Fibroblast of lung (primary cell): ENCODE measurements around the gene OR4K15. TPM values are rescaled to one million over a fixed set of nuclear protein-coding genes. Genes with fewer than 3 reads are reported as not detected.
"Not testable (repeated sequence)": the region's sequence is repeated elsewhere in the genome, so short reads cannot be mapped to it uniquely, and the experiment has no call there.

Experiments
- DNase-seq, 2 donors: peaks; one replicate each; pipeline versions ENCODE4 v3.0.0 to v3.0.0-alpha.2; 2010; ENCODE audit warnings: low read depth in 2 of 2
- H2AFZ ChIP-seq: 2 replicates; pipeline ENCODE4 v1.5.1; 2012; ENCODE audit warnings: low read length, control low read depth, inconsistent platforms
- H3K27ac ChIP-seq: 2 replicates; pipeline ENCODE4 v1.5.1; 2011; ENCODE audit warnings: low read length, control low read depth; ENCODE audit not compliant: insufficient read depth
- H3K27me3 ChIP-seq: 2 replicates; pipeline ENCODE4 v1.5.1; 2011; ENCODE audit warnings: mild to moderate bottlenecking, low read length; ENCODE audit not compliant: control insufficient read depth, insufficient read depth
- H3K36me3 ChIP-seq: 2 replicates; pipeline ENCODE4 v1.5.1; 2011; ENCODE audit warnings: low read length; ENCODE audit not compliant: control insufficient read depth, insufficient read depth
- H3K4me1 ChIP-seq: 2 replicates; pipeline ENCODE4 v1.5.1; 2011; ENCODE audit warnings: low read length; ENCODE audit not compliant: control insufficient read depth, insufficient read depth; ENCODE audit errors: extremely low read depth
- H3K4me2 ChIP-seq: 2 replicates; pipeline ENCODE4 v1.5.1; 2011; ENCODE audit warnings: low read length, control low read depth; ENCODE audit not compliant: insufficient read depth; ENCODE audit errors: extremely low read depth
- H3K4me3 ChIP-seq, 4 experiments: fragments of 200-600 bp in 1 of 4; sonication (generic) in 1 of 4; replicated peaks in 1 of 4; 2 replicates each; pipeline ENCODE4 v1.5.1; 2011 to 2016; ENCODE audit warnings: low read length in 4 of 4, low read depth in 3 of 4, mild to moderate bottlenecking in 3 of 4, control low read depth in 2 of 4, inconsistent platforms in 1 of 4, mixed read lengths in 1 of 4; ENCODE audit not compliant: insufficient read depth in 1 of 4; ENCODE audit errors: control extremely low read depth in 1 of 4
- H3K79me2 ChIP-seq: 2 replicates; pipeline ENCODE4 v1.5.1; 2012; ENCODE audit warnings: mild to moderate bottlenecking, low read length, inconsistent platforms; ENCODE audit not compliant: control insufficient read depth, insufficient read depth
- H3K9ac ChIP-seq: 2 replicates; pipeline ENCODE4 v1.5.1; 2011; ENCODE audit warnings: mild to moderate bottlenecking, low read length, control low read depth; ENCODE audit not compliant: insufficient read depth
- H3K9me3 ChIP-seq: 2 replicates; pipeline ENCODE4 v1.5.1; 2012; ENCODE audit warnings: low read depth, low read length; ENCODE audit not compliant: control insufficient read depth, insufficient read depth
- H4K20me1 ChIP-seq: 2 replicates; pipeline ENCODE4 v1.5.1; 2011; ENCODE audit warnings: low read length; ENCODE audit not compliant: control insufficient read depth, insufficient read depth; ENCODE audit errors: extremely low read depth
- CTCF ChIP-seq, 2 donors: IDR thresholded peaks in 1 of 2; conservative IDR thresholded peaks in 1 of 2; 1 replicate in 1 of 2; 2 replicates in 1 of 2; pipeline ENCODE4 v1.5.1; 2011 to 2012; ENCODE audit warnings: low read length in 2 of 2, control low read depth in 1 of 2, inconsistent platforms in 1 of 2, low read depth in 1 of 2, mild to moderate bottlenecking in 1 of 2
- EZH2 ChIP-seq: IDR thresholded peaks from 2 replicates; pipeline ENCODE4 v1.5.1; 2012; ENCODE audit warnings: low read length, control low read depth, mild to moderate bottlenecking; ENCODE audit errors: missing control alignments
- polyA plus RNA-seq, 2 donors: library from polyadenylated mRNA; depleted of rRNA in 1 of 2; stranded (reverse) in 1 of 2; unstranded in 1 of 2; fragments of >200 nt; gene quantifications; 2 replicates each; pipeline ENCODE4 v1.2.1, GENCODE V29; 2011 to 2012; ENCODE audit warnings: missing spikeins in 1 of 2
- total RNA-seq: library from RNA; depleted of rRNA; stranded (reverse); fragments of >200 nt; gene quantifications from 2 replicates; pipeline ENCODE4 v1.2.1, GENCODE V29; 2014

OR4K15 gene
- total and polyA plus RNA-seq, 2 donors (not counting 1 experiment from before 2014, with no cell fraction given) = not detected

GRCh38 chr14:19947413-19948090 is 27.8 kb upstream of the OR4K15 start:
- Histone ChIP-seq H3K36me3 (no peaks in the 10 kb centered on the region), H3K4me3 (no peak overlapping the region), H3K9me3 (no peaks in the 10 kb centered on the region), H4K20me1 (no peaks in the 10 kb centered on the region), H3K27me3 (no peaks in the 10 kb centered on the region), H2AFZ (no peak overlapping the region), H3K9ac (no peak overlapping the region), H3K27ac (no peak overlapping the region), H3K79me2 (no peaks in the 10 kb centered on the region), H3K4me2 (no peak overlapping the region), H3K4me1 (no peaks in the 10 kb centered on the region)
- no peak for TF ChIP-seq EZH2
- no peak for TF ChIP-seq CTCF (conservative IDR thresholded peaks at IDR 0.05 in 1 of 2, IDR thresholded peaks at IDR 0.05 in 1 of 2; ENCODE audit: low read depth in 1 of 2, low read length in 2 of 2)
- DNase-seq = no peak

GRCh38 chr14:19949218-19949617 is 26.2 kb upstream of the OR4K15 start:
- TF ChIP-seq EZH2 (no peak), CTCF (conservative IDR thresholded peaks at IDR 0.05 in 1 of 2, IDR thresholded peaks at IDR 0.05 in 1 of 2; ENCODE audit: low read depth in 1 of 2, low read length in 2 of 2) (no peak)
- H3K4me1 ChIP-seq = no peaks in the 10 kb centered on the region
- H3K9me3 ChIP-seq = no peaks in the 10 kb centered on the region
- no peak overlapping the region for H3K9ac ChIP-seq
- H3K79me2 ChIP-seq = no peaks in the 10 kb centered on the region
- H3K27me3 ChIP-seq = no peaks in the 10 kb centered on the region
- no peak overlapping the region for H3K4me2 ChIP-seq
- H2AFZ ChIP-seq = no peak overlapping the region
- no peaks in the 10 kb centered on the region for H4K20me1 ChIP-seq
- DNase-seq = no peak
- H3K36me3 ChIP-seq = no peaks in the 10 kb centered on the region
- H3K4me3 ChIP-seq = no peak overlapping the region
- H3K27ac ChIP-seq = no peak overlapping the region

- H3K9me3 ChIP-seq, H3K4me3 ChIP-seq, H3K4me2 ChIP-seq, H2AFZ ChIP-seq, H3K27me3 ChIP-seq, H4K20me1 ChIP-seq, H3K9ac ChIP-seq, H3K27ac ChIP-seq, H3K36me3 ChIP-seq, DNase-seq, H3K79me2 ChIP-seq, H3K4me1 ChIP-seq: not testable (repeated sequence)
These were observed 5.7 kb upstream of the OR4K15 start for GRCh38 chr14:19969735-19970134.
